ENCODE measurements around the gene CDC37L1.

- no peak for TF ChIP-seq PHF20 (IDR thresholded peaks at IDR 0.05; ENCODE audit: partially characterized antibody)
- TF ChIP-seq, protein P1, sequence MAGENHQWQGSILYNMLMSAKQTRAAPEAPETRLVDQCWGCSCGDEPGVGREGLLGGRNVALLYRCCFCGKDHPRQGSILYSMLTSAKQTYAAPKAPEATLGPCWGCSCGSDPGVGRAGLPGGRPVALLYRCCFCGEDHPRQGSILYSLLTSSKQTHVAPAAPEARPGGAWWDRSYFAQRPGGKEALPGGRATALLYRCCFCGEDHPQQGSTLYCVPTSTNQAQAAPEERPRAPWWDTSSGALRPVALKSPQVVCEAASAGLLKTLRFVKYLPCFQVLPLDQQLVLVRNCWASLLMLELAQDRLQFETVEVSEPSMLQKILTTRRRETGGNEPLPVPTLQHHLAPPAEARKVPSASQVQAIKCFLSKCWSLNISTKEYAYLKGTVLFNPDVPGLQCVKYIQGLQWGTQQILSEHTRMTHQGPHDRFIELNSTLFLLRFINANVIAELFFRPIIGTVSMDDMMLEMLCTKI (IDR thresholded peaks at IDR 0.05; ENCODE audit: partially characterized antibody): no peak
- no peak for TF ChIP-seq IRF2 (CRISPR knock-in tag; IDR thresholded peaks at IDR 0.05)
- TF ChIP-seq SNAPC5 (CRISPR knock-in tag; IDR thresholded peaks at IDR 0.05): no peak
- no peak for TF ChIP-seq FOS (IDR thresholded peaks at IDR 0.05; ENCODE audit: extremely low read depth, insufficient read length)
- TF ChIP-seq CHCHD3 (CRISPR knock-in tag; IDR thresholded peaks at IDR 0.05): no peak
Observed at GRCh38 chr9:4725706-4726442, 46.5 kb downstream of the CDC37L1 start.
